H9 (cell line): ENCODE data around the gene EIF5A. TPM values are rescaled to one million over a fixed set of nuclear protein-coding genes. Genes with fewer than 3 reads are reported as not detected.

Experiments
- DNase-seq: peaks from one replicate; pipeline ENCODE4 v3.0.0-alpha.2; 2017
- H2AFZ ChIP-seq: one replicate; pipeline ENCODE4 v1.6.1; 2013; ENCODE audit warnings: mild to moderate bottlenecking, low read length, control low read depth, moderate library complexity
- H2AK5ac ChIP-seq: 2 replicates; pipeline ENCODE4 v1.6.1; 2013; ENCODE audit warnings: low read length, control low read depth, mixed read lengths; ENCODE audit not compliant: insufficient read length
- H2BK120ac ChIP-seq: one replicate; pipeline ENCODE4 v1.6.1; 2013; ENCODE audit warnings: low read depth, mild to moderate bottlenecking, low read length, control low read depth, inconsistent platforms; ENCODE audit not compliant: poor library complexity, severe bottlenecking
- H2BK12ac ChIP-seq: 2 replicates; pipeline ENCODE4 v1.6.1; 2013; ENCODE audit warnings: low read length, control low read depth, mixed read lengths, low read depth; ENCODE audit not compliant: insufficient read length
- H2BK15ac ChIP-seq: 2 replicates; pipeline ENCODE4 v1.6.1; 2013; ENCODE audit warnings: low read depth, low read length, control low read depth
- H2BK20ac ChIP-seq: one replicate; pipeline ENCODE4 v1.6.1; 2013; ENCODE audit warnings: low read depth, mild to moderate bottlenecking, low read length, control low read depth, inconsistent platforms; ENCODE audit not compliant: poor library complexity, severe bottlenecking
- H2BK5ac ChIP-seq: 2 replicates; pipeline ENCODE4 v1.6.1; 2013; ENCODE audit warnings: low read length, control low read depth, mixed read lengths; ENCODE audit not compliant: insufficient read length
- H3K14ac ChIP-seq: 2 replicates; pipeline ENCODE4 v1.6.1; 2013; ENCODE audit warnings: low read length, control low read depth; ENCODE audit not compliant: insufficient read depth
- H3K18ac ChIP-seq: 2 replicates; pipeline ENCODE4 v1.6.1; 2013; ENCODE audit warnings: low read depth, mild to moderate bottlenecking, mixed read lengths, low read length, control low read depth; ENCODE audit not compliant: insufficient read length
- H3K23ac ChIP-seq: 2 replicates; pipeline ENCODE4 v1.6.1; 2013; ENCODE audit warnings: low read length, control low read depth, mixed read lengths, low read depth; ENCODE audit not compliant: insufficient read length
- H3K23me2 ChIP-seq: 2 replicates; pipeline ENCODE4 v1.6.1; 2013; ENCODE audit warnings: low read depth, mild to moderate bottlenecking, mixed read lengths, low read length, control low read depth; ENCODE audit not compliant: insufficient read length, poor library complexity, severe bottlenecking
- H3K27ac ChIP-seq: 2 replicates; pipeline ENCODE4 v1.5.1; 2013; ENCODE audit warnings: low read length, control low read depth, mixed read lengths, low read depth; ENCODE audit not compliant: insufficient read length
- H3K27me3 ChIP-seq: 2 replicates; pipeline ENCODE4 v1.6.1; 2013; ENCODE audit warnings: low read length, control low read depth, inconsistent platforms; ENCODE audit not compliant: insufficient read depth
- H3K4ac ChIP-seq: 2 replicates; pipeline ENCODE4 v1.6.1; 2013; ENCODE audit warnings: low read depth, mild to moderate bottlenecking, control low read depth, inconsistent platforms, low read length, moderate library complexity
- H3K4me1 ChIP-seq: 2 replicates; pipeline ENCODE4 v1.6.1; 2013; ENCODE audit warnings: low read length, control low read depth, inconsistent platforms; ENCODE audit not compliant: insufficient read depth
- H3K4me2 ChIP-seq: 2 replicates; pipeline ENCODE4 v1.6.1; 2013; ENCODE audit warnings: low read length, control low read depth, mixed read lengths; ENCODE audit not compliant: insufficient read length, insufficient read depth
- H3K56ac ChIP-seq: 2 replicates; pipeline ENCODE4 v1.6.1; 2013; ENCODE audit warnings: low read depth, mild to moderate bottlenecking, mixed read lengths, low read length, control low read depth; ENCODE audit not compliant: insufficient read length
- H3K79me1 ChIP-seq: 2 replicates; pipeline ENCODE4 v1.6.1; 2013; ENCODE audit warnings: low read depth, mild to moderate bottlenecking, moderate library complexity, low read length, control low read depth, inconsistent platforms; ENCODE audit not compliant: insufficient read depth, poor library complexity, severe bottlenecking
- H3K79me2 ChIP-seq: 2 replicates; pipeline ENCODE4 v1.6.1; 2013; ENCODE audit warnings: low read length, control low read depth, inconsistent platforms; ENCODE audit not compliant: insufficient read depth
- H3K9ac ChIP-seq: 2 replicates; pipeline ENCODE4 v1.6.1; 2013; ENCODE audit warnings: low read length, control low read depth, mixed read lengths; ENCODE audit not compliant: insufficient read length; ENCODE audit errors: extremely low read depth
- H3K9me3 ChIP-seq: one replicate; pipeline ENCODE4 v1.6.1; 2013; ENCODE audit warnings: low read depth, low read length, inconsistent platforms; ENCODE audit not compliant: control insufficient read depth
- H3T11ph ChIP-seq: one replicate; pipeline ENCODE4 v1.6.1; 2013; ENCODE audit warnings: mild to moderate bottlenecking, low read length, control low read depth, inconsistent platforms
- H4K20me1 ChIP-seq: one replicate; pipeline ENCODE4 v1.6.1; 2013; ENCODE audit not compliant: control insufficient read depth, insufficient read length, insufficient read depth
- H4K5ac ChIP-seq: 2 replicates; pipeline ENCODE4 v1.6.1; 2013; ENCODE audit warnings: low read depth, mild to moderate bottlenecking, mixed read lengths, low read length, control low read depth; ENCODE audit not compliant: insufficient read length
- H4K8ac ChIP-seq: replicated peaks from 2 replicates; pipeline ENCODE4 v1.6.1; 2013; ENCODE audit warnings: low read length, control low read depth, mixed read lengths, low read depth; ENCODE audit not compliant: insufficient read length
- H4K91ac ChIP-seq: 2 replicates; pipeline ENCODE4 v1.6.1; 2013; ENCODE audit warnings: low read depth, mild to moderate bottlenecking, moderate library complexity, mixed read lengths, low read length, control low read depth; ENCODE audit not compliant: insufficient read length
- H3K27ac Mint-ChIP-seq, 3 experiments: 2 replicates in 2 of 3; 3 replicates in 1 of 3; pipeline ENCODE4 v1.8.0; 2020 to 2021; ENCODE audit warnings: mixed read lengths in 3 of 3, mild to moderate bottlenecking in 1 of 3, moderate library complexity in 1 of 3
- H3K27me3 Mint-ChIP-seq: 2 replicates; pipeline ENCODE4 v1.8.0; 2021; ENCODE audit warnings: low read depth, mild to moderate bottlenecking, moderate library complexity, mixed read lengths
- H3K36me3 Mint-ChIP-seq, 3 experiments: 2 replicates in 2 of 3; 3 replicates in 1 of 3; pipeline ENCODE4 v1.8.0; 2020 to 2021; ENCODE audit warnings: low read depth in 3 of 3, mixed read lengths in 3 of 3; ENCODE audit not compliant: insufficient read depth in 1 of 3
- H3K4me1 Mint-ChIP-seq, 2 experiments: 2 replicates each; pipeline ENCODE4 v1.8.0; 2020; ENCODE audit warnings: mixed read lengths in 2 of 2
- H3K4me3 Mint-ChIP-seq, 2 experiments: 2 replicates in 1 of 2; 3 replicates in 1 of 2; pipeline ENCODE4 v1.8.0; 2020 to 2021; ENCODE audit warnings: mild to moderate bottlenecking in 2 of 2, mixed read lengths in 2 of 2, moderate library complexity in 1 of 2
- H3K9me3 Mint-ChIP-seq, 2 experiments: 2 replicates in 1 of 2; 3 replicates in 1 of 2; pipeline ENCODE4 v1.8.0; 2020; ENCODE audit warnings: mild to moderate bottlenecking in 2 of 2, mixed read lengths in 2 of 2, moderate library complexity in 1 of 2
- WGBS: extraction: QIAGEN DNeasy Blood & Tissue Kit; methylation state at CpG from one replicate; pipeline ENCODE4 v1.1.7; 2013; ENCODE audit warnings: missing lambda C conversion rate, low lambda C conversion rate, mixed read lengths; ENCODE audit not compliant: insufficient read length; ENCODE audit errors: extremely low coverage; 5-methylcytosine and 5-hydroxymethylcytosine counted together
- total RNA-seq: library from RNA; stranded (reverse); gene quantifications from 2 replicates; pipeline ENCODE4 v1.2.1, GENCODE V29; 2021
- TF ChIP-seq, protein P1 (sequence below): fragments of 200-600 bp; sonication (generic); conservative IDR thresholded peaks from 3 replicates; pipeline ENCODE4 v1.8.0; 2021; ENCODE audit warnings: antibody characterized with exemption, mild to moderate bottlenecking

The EIF5A gene
- total RNA-seq, 1 experiment from 2014 or later, result 978 TPM

DNA sequence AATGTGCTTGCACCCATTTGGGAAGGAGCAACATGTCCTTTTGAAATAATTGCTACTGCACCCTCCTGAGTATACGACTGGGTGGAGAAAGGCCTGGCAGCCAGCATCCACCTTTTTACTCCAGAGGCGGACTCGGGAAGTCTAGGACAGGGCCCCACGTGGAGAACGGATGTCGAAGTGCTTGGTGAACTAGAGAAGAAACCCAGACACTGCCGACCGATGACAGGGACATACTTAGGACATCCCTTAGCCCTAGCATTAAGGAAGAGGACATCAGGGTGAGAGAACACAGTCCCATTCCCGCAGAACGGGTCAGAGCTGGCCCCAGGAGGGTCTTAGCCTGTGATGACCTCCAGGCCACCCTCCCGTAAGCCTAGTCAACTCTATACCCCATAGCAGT is 16.7 kb upstream of the EIF5A start:
- Mint-ChIP-seq H3K27me3 (peaks cover 38% of the 10 kb centered on the region), H3K27ac (no peak overlapping the region), H3K4me1 (peaks cover 11 to 23% of the 10 kb centered on the region in 2 experiments), H3K36me3 (peaks cover 3 to 17% (median 11%) of the 10 kb centered on the region in 3 experiments; a peak in 5 of 7 replicates), H3K4me3 (no peak overlapping the region), H3K9me3 (peaks cover 0 to 3% of the 10 kb centered on the region in 2 experiments; a peak in 2 of 5 replicates)
- no peak overlapping the region for H3K9ac ChIP-seq
- no peaks in the 10 kb centered on the region for H3K79me1 ChIP-seq
- H2BK5ac ChIP-seq, result no peak overlapping the region
- no peaks in the 10 kb centered on the region for H3K79me2 ChIP-seq
- TF ChIP-seq, protein P1, sequence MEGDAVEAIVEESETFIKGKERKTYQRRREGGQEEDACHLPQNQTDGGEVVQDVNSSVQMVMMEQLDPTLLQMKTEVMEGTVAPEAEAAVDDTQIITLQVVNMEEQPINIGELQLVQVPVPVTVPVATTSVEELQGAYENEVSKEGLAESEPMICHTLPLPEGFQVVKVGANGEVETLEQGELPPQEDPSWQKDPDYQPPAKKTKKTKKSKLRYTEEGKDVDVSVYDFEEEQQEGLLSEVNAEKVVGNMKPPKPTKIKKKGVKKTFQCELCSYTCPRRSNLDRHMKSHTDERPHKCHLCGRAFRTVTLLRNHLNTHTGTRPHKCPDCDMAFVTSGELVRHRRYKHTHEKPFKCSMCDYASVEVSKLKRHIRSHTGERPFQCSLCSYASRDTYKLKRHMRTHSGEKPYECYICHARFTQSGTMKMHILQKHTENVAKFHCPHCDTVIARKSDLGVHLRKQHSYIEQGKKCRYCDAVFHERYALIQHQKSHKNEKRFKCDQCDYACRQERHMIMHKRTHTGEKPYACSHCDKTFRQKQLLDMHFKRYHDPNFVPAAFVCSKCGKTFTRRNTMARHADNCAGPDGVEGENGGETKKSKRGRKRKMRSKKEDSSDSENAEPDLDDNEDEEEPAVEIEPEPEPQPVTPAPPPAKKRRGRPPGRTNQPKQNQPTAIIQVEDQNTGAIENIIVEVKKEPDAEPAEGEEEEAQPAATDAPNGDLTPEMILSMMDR, result no peak
- no peak overlapping the region for H4K8ac ChIP-seq
- H3K14ac ChIP-seq, result no peak overlapping the region
- H3K4ac ChIP-seq, result no peak overlapping the region
- H4K5ac ChIP-seq, result no peak overlapping the region
- H3K9me3 ChIP-seq, result no peaks in the 10 kb centered on the region
- H3K23me2 ChIP-seq, result peaks cover 4% of the 10 kb centered on the region
- H4K91ac ChIP-seq, result no peak overlapping the region
- no peaks in the 10 kb centered on the region for H4K20me1 ChIP-seq
- WGBS, result no CpG with 5 or more reads among the region's 11 CpGs
- no peak overlapping the region for H3K4me2 ChIP-seq
- no peak overlapping the region for H3T11ph ChIP-seq
- no peak for DNase-seq
- no peak overlapping the region for H3K23ac ChIP-seq
- no peak overlapping the region for H2BK20ac ChIP-seq
- H3K27me3 ChIP-seq, result peaks cover 2% of the 10 kb centered on the region
- no peak overlapping the region for H2AK5ac ChIP-seq
- H3K18ac ChIP-seq, result no peak overlapping the region
- no peak overlapping the region for H2AFZ ChIP-seq
- H3K56ac ChIP-seq, result no peak overlapping the region
- no peak overlapping the region for H3K27ac ChIP-seq
- peaks cover 2% of the 10 kb centered on the region; the same call in 1 of the 2 replicates for H3K4me1 ChIP-seq
- no peak overlapping the region for H2BK120ac ChIP-seq
- no peak overlapping the region for H2BK15ac ChIP-seq
- no peak overlapping the region for H2BK12ac ChIP-seq
